ENCODE results near the gene DGKH. TPM values are rescaled to one million over a fixed set of nuclear protein-coding genes. Genes with fewer than 3 reads are reported as not detected.

The DGKH gene
- polyA plus RNA-seq, 1 donor from 2014 or later, result 3.5 TPM

- Histone ChIP-seq H3K36me3 (ENCODE audit: insufficient read depth, low read length) (no peaks in the 10 kb centered on the region), H3K4me3 (ENCODE audit: low read length) (no peak overlapping the region), H3K27me3 (ENCODE audit: insufficient read depth, low read depth, low read length) (no peaks in the 10 kb centered on the region), H3K9ac (ENCODE audit: low read length) (no peak overlapping the region), H4K20me1 (ENCODE audit: insufficient read depth) (no peaks in the 10 kb centered on the region), H3K9me3 (ENCODE audit: low read length) (no peaks in the 10 kb centered on the region), H3K79me2 (replicated peaks; ENCODE audit: insufficient read depth, low read length) (no peaks in the 10 kb centered on the region), H3K27ac (ENCODE audit: low read length) (no peak overlapping the region), H3K9me2 (ENCODE audit: insufficient read depth, low read length) (no peaks in the 10 kb centered on the region), H3K4me2 (ENCODE audit: low read length) (no peak overlapping the region), H2AFZ (ENCODE audit: low read depth, low read length) (no peak overlapping the region), H3F3A (ENCODE audit: insufficient read depth, low read length, poor library complexity, severe bottlenecking) (no peaks in the 10 kb centered on the region)
- TF ChIP-seq MXI1 (conservative IDR thresholded peaks at IDR 0.05; ENCODE audit: poor library complexity, severe bottlenecking), result no peak
- TF ChIP-seq POLR2AphosphoS5 (IDR thresholded peaks at IDR 0.05), result no peak
- no peak for TF ChIP-seq TAF1 (IDR thresholded peaks at IDR 0.05; ENCODE audit: low read depth)
- TF ChIP-seq RAD21 (conservative IDR thresholded peaks at IDR 0.05), result no peak
- TF ChIP-seq SMC3 (conservative IDR thresholded peaks at IDR 0.05; ENCODE audit: poor library complexity), result no peak
- no peak for TF ChIP-seq REST (IDR thresholded peaks at IDR 0.05; ENCODE audit: borderline replicate concordance)
- no peak for TF ChIP-seq EZH2 (IDR thresholded peaks at IDR 0.05; ENCODE audit: borderline replicate concordance, insufficient read depth, low read length, poor library complexity, severe bottlenecking)
- no peak for TF ChIP-seq CTCF (IDR thresholded peaks at IDR 0.05; ENCODE audit: poor library complexity, severe bottlenecking)
- TF ChIP-seq EP300 (conservative IDR thresholded peaks at IDR 0.05; ENCODE audit: poor library complexity, severe bottlenecking), result no peak
These were observed 170.6 kb downstream of the DGKH start for GRCh38 chr13:42219051-42219450.

GRCh38 chr13:42219876-42220275 is 171.4 kb downstream of the DGKH start:
- Histone ChIP-seq H3K27me3 (ENCODE audit: insufficient read depth, low read depth, low read length) (no peaks in the 10 kb centered on the region), H2AFZ (ENCODE audit: low read depth, low read length) (no peak overlapping the region), H3K79me2 (replicated peaks; ENCODE audit: insufficient read depth, low read length) (no peaks in the 10 kb centered on the region), H3K9me2 (ENCODE audit: insufficient read depth, low read length) (no peaks in the 10 kb centered on the region), H3K9ac (ENCODE audit: low read length) (no peak overlapping the region), H3K4me3 (ENCODE audit: low read length) (no peak overlapping the region), H3K36me3 (ENCODE audit: insufficient read depth, low read length) (no peaks in the 10 kb centered on the region), H4K20me1 (ENCODE audit: insufficient read depth) (no peaks in the 10 kb centered on the region), H3K27ac (ENCODE audit: low read length) (no peak overlapping the region), H3K9me3 (ENCODE audit: low read length) (no peaks in the 10 kb centered on the region), H3F3A (ENCODE audit: insufficient read depth, low read length, poor library complexity, severe bottlenecking) (no peaks in the 10 kb centered on the region), H3K4me2 (ENCODE audit: low read length) (no peak overlapping the region)
- no peak for TF ChIP-seq EP300 (conservative IDR thresholded peaks at IDR 0.05; ENCODE audit: poor library complexity, severe bottlenecking)
- TF ChIP-seq EZH2 (IDR thresholded peaks at IDR 0.05; ENCODE audit: borderline replicate concordance, insufficient read depth, low read length, poor library complexity, severe bottlenecking), result no peak
- no peak for TF ChIP-seq REST (IDR thresholded peaks at IDR 0.05; ENCODE audit: borderline replicate concordance)
- TF ChIP-seq POLR2AphosphoS5 (IDR thresholded peaks at IDR 0.05), result no peak
- no peak for TF ChIP-seq SMC3 (conservative IDR thresholded peaks at IDR 0.05; ENCODE audit: poor library complexity)
- TF ChIP-seq MXI1 (conservative IDR thresholded peaks at IDR 0.05; ENCODE audit: poor library complexity, severe bottlenecking), result no peak
- no peak for TF ChIP-seq RAD21 (conservative IDR thresholded peaks at IDR 0.05)
- TF ChIP-seq CTCF (IDR thresholded peaks at IDR 0.05; ENCODE audit: poor library complexity, severe bottlenecking), result no peak
- TF ChIP-seq TAF1 (IDR thresholded peaks at IDR 0.05; ENCODE audit: low read depth), result no peak

Measured in neural cell (in vitro differentiated cells).